Neural cell (in vitro differentiated cells): ENCODE data around the gene MARK3.

Experiments
- EP300 ChIP-seq: fragments of 450-650 bp; conservative IDR thresholded peaks from 2 replicates; pipeline ENCODE4 v1.6.1; 2014; ENCODE audit warnings: antibody characterized with exemption, mild to moderate bottlenecking, moderate library complexity; ENCODE audit not compliant: poor library complexity, severe bottlenecking
- EZH2 ChIP-seq: fragments of 200-600, 300-800 bp; shearing (Covaris generic), sonication (generic); IDR thresholded peaks from 2 replicates; pipeline ENCODE4 v1.6.1; 2014; ENCODE audit warnings: antibody characterized with exemption, low read length, borderline replicate concordance, mild to moderate bottlenecking; ENCODE audit not compliant: insufficient read depth, poor library complexity, severe bottlenecking
- MXI1 ChIP-seq: fragments of 450-650 bp; conservative IDR thresholded peaks from 2 replicates; pipeline ENCODE4 v1.6.1; 2014; ENCODE audit warnings: antibody characterized with exemption, mild to moderate bottlenecking; ENCODE audit not compliant: poor library complexity, severe bottlenecking
- POLR2AphosphoS5 ChIP-seq: IDR thresholded peaks from 2 replicates; pipeline ENCODE4 v1.6.1; 2012
- RAD21 ChIP-seq: fragments of 450-650 bp; conservative IDR thresholded peaks from 2 replicates; pipeline ENCODE4 v1.6.1; 2014; ENCODE audit warnings: antibody characterized with exemption, mild to moderate bottlenecking, moderate library complexity
- TAF1 ChIP-seq: IDR thresholded peaks from 2 replicates; pipeline ENCODE4 v1.6.1; 2012; ENCODE audit warnings: low read depth
- TF ChIP-seq, protein P1 (sequence below): fragments of 450-650 bp; IDR thresholded peaks from 2 replicates; pipeline ENCODE4 v1.5.1; 2014; ENCODE audit warnings: antibody characterized with exemption, mild to moderate bottlenecking, moderate library complexity; ENCODE audit not compliant: poor library complexity, severe bottlenecking
- TF ChIP-seq, protein P2 (sequence below): IDR thresholded peaks from 2 replicates; pipeline ENCODE4 v1.6.1; 2012; ENCODE audit warnings: borderline replicate concordance

DNA sequence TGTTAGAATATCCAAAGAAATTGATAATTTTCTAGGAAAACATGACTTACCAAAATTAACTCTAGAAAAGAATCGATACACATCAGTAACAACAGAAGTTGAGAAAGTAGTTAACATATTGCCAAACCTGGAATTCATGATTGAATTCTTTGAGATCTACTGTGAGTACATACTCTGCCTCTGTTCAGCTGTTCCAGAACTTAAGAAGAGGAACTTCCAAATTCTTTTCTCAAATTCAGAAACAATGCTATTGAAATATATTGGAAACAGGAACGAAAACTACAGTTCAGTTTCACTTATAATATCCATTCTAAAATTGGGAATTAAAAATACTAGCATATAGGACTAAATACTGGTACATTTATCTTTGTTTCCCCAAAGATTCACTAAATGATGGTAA lies 57.9 kb downstream of the MARK3 start:
- TF ChIP-seq MXI1 (no peak), EP300 (no peak), EZH2 (no peak), RAD21 (no peak), POLR2AphosphoS5 (no peak), TAF1 (no peak)
- TF ChIP-seq, protein P1, sequence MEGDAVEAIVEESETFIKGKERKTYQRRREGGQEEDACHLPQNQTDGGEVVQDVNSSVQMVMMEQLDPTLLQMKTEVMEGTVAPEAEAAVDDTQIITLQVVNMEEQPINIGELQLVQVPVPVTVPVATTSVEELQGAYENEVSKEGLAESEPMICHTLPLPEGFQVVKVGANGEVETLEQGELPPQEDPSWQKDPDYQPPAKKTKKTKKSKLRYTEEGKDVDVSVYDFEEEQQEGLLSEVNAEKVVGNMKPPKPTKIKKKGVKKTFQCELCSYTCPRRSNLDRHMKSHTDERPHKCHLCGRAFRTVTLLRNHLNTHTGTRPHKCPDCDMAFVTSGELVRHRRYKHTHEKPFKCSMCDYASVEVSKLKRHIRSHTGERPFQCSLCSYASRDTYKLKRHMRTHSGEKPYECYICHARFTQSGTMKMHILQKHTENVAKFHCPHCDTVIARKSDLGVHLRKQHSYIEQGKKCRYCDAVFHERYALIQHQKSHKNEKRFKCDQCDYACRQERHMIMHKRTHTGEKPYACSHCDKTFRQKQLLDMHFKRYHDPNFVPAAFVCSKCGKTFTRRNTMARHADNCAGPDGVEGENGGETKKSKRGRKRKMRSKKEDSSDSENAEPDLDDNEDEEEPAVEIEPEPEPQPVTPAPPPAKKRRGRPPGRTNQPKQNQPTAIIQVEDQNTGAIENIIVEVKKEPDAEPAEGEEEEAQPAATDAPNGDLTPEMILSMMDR: no peak
- TF ChIP-seq, protein P2, sequence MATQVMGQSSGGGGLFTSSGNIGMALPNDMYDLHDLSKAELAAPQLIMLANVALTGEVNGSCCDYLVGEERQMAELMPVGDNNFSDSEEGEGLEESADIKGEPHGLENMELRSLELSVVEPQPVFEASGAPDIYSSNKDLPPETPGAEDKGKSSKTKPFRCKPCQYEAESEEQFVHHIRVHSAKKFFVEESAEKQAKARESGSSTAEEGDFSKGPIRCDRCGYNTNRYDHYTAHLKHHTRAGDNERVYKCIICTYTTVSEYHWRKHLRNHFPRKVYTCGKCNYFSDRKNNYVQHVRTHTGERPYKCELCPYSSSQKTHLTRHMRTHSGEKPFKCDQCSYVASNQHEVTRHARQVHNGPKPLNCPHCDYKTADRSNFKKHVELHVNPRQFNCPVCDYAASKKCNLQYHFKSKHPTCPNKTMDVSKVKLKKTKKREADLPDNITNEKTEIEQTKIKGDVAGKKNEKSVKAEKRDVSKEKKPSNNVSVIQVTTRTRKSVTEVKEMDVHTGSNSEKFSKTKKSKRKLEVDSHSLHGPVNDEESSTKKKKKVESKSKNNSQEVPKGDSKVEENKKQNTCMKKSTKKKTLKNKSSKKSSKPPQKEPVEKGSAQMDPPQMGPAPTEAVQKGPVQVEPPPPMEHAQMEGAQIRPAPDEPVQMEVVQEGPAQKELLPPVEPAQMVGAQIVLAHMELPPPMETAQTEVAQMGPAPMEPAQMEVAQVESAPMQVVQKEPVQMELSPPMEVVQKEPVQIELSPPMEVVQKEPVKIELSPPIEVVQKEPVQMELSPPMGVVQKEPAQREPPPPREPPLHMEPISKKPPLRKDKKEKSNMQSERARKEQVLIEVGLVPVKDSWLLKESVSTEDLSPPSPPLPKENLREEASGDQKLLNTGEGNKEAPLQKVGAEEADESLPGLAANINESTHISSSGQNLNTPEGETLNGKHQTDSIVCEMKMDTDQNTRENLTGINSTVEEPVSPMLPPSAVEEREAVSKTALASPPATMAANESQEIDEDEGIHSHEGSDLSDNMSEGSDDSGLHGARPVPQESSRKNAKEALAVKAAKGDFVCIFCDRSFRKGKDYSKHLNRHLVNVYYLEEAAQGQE: no peak
